Ovary (tissue), 3 donors: Measurements from ENCODE around the gene ACOT8.

Experiments
- EP300 ChIP-seq: sonication (generic); formaldehyde crosslinking; IDR thresholded peaks from one replicate; pipeline ENCODE4 v1.6.1; 2017; ENCODE audit warnings: antibody characterized with exemption
- POLR2A ChIP-seq: fragments of 450-650 bp; IDR thresholded peaks from one replicate; pipeline ENCODE4 v1.6.1; 2017; ENCODE audit warnings: antibody characterized with exemption, mild to moderate bottlenecking, moderate library complexity
- TF ChIP-seq, protein P1 (sequence below), 3 donors: fragments of 450-650 bp in 2 of 3; fragments of 200-600 bp in 1 of 3; IDR thresholded peaks; one replicate each; pipeline versions ENCODE4 v1.5.1 to v1.8.0; 2016 to 2022; ENCODE audit warnings: antibody characterized with exemption in 3 of 3, mild to moderate bottlenecking in 1 of 3
- donor health status: DM: no; HTN: no; CAD: no.

DNA sequence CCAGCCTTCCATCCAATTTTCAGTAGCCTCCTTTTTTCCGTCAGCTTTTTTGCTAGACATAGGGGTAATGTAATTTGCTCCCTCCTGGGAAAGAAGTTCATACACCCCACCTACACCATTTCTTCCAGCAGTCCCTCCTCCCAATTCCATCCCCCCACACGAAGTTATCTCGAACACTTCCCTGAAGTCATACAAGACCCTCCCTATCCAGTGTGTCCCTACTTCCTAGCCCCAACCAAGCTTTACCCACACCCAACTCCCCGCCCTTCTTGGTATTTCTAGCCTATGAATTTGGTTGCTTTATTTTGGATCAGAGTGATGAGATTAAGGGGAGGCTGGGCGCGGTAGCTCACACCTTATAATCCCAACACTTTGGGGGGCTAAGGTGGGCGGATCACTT, 43.7 kb downstream of the ACOT8 start:
- TF ChIP-seq, protein P1, sequence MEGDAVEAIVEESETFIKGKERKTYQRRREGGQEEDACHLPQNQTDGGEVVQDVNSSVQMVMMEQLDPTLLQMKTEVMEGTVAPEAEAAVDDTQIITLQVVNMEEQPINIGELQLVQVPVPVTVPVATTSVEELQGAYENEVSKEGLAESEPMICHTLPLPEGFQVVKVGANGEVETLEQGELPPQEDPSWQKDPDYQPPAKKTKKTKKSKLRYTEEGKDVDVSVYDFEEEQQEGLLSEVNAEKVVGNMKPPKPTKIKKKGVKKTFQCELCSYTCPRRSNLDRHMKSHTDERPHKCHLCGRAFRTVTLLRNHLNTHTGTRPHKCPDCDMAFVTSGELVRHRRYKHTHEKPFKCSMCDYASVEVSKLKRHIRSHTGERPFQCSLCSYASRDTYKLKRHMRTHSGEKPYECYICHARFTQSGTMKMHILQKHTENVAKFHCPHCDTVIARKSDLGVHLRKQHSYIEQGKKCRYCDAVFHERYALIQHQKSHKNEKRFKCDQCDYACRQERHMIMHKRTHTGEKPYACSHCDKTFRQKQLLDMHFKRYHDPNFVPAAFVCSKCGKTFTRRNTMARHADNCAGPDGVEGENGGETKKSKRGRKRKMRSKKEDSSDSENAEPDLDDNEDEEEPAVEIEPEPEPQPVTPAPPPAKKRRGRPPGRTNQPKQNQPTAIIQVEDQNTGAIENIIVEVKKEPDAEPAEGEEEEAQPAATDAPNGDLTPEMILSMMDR (IDR thresholded peaks at IDR 0.05) = no peak
- TF ChIP-seq EP300 = no peak
- TF ChIP-seq POLR2A = no peak
